ENCODE results near the gene C19orf47. TPM values are rescaled to one million over a fixed set of nuclear protein-coding genes. Genes with fewer than 3 reads are reported as not detected.

C19orf47 gene
- polyA plus RNA-seq, 1 experiment: 15.9 TPM

DNA sequence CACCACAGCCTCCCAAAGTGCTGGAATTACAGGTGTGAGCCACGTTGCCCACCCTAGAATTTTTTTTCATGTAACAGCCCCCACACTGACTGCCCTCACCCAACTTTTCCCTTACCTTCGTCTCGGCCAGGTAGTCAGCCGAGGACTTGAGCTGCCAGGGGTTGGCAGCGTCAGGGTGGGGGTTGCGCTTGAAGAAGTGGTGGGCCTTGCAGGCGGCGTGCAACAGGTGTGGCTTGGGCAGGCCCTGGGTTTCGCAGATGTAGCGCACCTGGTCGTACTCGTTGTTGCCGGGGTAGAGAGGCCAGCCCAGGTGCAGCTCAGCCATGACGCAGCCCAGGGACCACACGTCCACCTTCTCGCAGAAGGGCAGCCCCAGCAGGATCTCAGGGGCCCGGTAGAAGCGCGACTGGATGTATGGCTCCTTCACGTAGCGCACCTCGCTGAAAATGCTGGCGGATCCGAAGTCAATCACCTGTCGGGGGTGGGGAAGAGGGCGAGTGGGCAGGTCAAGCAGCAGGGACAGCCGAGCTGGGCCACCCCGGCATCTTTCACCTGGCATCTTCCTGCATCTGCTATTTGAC lies 35.6 kb upstream of the C19orf47 start:
- CTCF ChIA-PET: no interaction called here
- POLR2A ChIA-PET: interaction anchor here (0.9 kb wide), 1 partner anchor 13 kb away, joined by 4 read pairs; no protein-coding TSS in a partner anchor

DNA sequence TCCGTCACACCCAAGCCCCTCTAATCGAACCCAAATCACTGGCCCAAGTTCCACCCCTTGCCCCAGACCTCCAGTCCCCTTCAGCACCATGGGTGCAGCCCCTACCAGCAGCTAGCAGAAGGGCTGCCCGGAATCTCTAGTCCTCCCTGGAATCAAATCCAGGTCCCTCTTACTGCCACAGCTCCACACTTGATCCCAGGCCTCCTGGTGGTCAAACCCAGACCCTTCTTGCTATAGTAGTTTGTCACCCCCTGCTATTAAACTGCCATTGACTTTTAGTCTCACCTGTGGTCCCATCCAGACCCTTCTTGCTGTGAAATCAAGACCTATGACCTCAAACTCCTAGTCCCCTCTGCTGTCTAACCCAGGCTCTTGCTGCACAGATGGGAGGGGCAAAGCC lies 33.1 kb upstream of the C19orf47 start:
- CTCF ChIA-PET: no interaction called here

More for the DNA sequence above, 35.6 kb upstream of the C19orf47 start:
- H3K27ac ChIP-seq (ENCODE audit: low read depth, low read length): no peak overlapping the region
- H3K4me3 ChIP-seq (ENCODE audit: low read depth, low read length): no peak overlapping the region
- no peaks in the 10 kb centered on the region; the same call in 1 of the 2 replicates for H3K9me3 ChIP-seq (ENCODE audit: control insufficient read depth, insufficient read depth, low read length)
- no peak for DNase-seq (ENCODE audit: low read depth, low spot score)
- H3K27me3 ChIP-seq (ENCODE audit: control insufficient read depth, insufficient read depth, low read length): no peaks in the 10 kb centered on the region
- TF ChIP-seq, protein P1, sequence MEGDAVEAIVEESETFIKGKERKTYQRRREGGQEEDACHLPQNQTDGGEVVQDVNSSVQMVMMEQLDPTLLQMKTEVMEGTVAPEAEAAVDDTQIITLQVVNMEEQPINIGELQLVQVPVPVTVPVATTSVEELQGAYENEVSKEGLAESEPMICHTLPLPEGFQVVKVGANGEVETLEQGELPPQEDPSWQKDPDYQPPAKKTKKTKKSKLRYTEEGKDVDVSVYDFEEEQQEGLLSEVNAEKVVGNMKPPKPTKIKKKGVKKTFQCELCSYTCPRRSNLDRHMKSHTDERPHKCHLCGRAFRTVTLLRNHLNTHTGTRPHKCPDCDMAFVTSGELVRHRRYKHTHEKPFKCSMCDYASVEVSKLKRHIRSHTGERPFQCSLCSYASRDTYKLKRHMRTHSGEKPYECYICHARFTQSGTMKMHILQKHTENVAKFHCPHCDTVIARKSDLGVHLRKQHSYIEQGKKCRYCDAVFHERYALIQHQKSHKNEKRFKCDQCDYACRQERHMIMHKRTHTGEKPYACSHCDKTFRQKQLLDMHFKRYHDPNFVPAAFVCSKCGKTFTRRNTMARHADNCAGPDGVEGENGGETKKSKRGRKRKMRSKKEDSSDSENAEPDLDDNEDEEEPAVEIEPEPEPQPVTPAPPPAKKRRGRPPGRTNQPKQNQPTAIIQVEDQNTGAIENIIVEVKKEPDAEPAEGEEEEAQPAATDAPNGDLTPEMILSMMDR (IDR thresholded peaks at IDR 0.05; ENCODE audit: low read depth, low read length): no peak

DNA sequence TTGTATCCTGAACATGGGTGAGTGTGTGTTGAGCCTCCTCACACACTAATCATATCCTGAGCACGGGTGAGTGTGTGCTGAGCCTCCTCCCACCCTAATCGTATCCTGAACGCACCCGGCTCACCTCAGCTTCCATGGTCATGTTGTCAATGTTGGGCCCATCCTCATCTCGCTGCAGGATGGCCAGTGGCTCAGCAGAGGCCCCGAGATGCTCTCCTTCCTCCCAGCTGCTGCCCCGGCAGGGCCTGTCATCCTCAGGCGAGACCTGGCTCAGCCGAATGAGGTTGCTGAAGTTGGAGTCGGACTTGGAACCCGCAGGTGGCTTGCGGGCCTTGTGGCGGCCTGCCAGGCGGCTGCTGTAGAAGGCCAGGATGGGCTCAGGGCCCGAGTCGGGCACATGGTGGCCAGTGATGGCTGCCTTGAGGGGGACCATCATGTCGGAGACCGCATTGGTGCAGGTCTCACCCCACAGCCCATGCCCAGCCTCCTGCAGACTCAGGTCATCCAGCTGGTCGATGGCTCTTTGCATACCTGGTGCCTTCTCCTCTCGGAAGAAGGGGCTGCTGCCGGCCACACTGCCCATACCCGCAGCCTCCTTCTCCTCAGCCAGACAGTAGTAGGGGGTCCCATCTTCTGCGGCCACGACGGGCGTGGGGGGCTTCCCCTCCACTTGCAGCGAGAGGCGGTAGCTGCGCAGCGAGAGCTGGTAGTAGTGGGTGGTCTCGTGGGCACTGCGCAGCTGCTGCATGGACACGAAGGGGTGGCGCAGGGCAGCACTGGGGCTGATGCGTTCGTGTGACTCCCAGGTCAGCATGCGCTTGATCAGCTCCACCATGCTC lies 32.2 kb upstream of the C19orf47 start:
- no peak overlapping the region for H3K4me3 ChIP-seq (ENCODE audit: low read depth, low read length)
- H3K9me3 ChIP-seq (ENCODE audit: control insufficient read depth, insufficient read depth, low read length): no peaks in the 10 kb centered on the region; the same call in 1 of the 2 replicates
- H3K27me3 ChIP-seq (ENCODE audit: control insufficient read depth, insufficient read depth, low read length): no peaks in the 10 kb centered on the region
- ChIA-PET POLR2A (interaction anchor here (0.9 kb wide), 1 partner anchor 15 kb away, joined by 3 read pairs; no protein-coding TSS in a partner anchor), CTCF (no interaction called here)
- TF ChIP-seq, protein P1 (IDR thresholded peaks at IDR 0.05; ENCODE audit: low read depth, low read length): no peak
- no peak for DNase-seq (ENCODE audit: low read depth, low spot score)
- no peak overlapping the region for H3K27ac ChIP-seq (ENCODE audit: low read depth, low read length)

More for the DNA sequence above, 33.1 kb upstream of the C19orf47 start:
- no peak for DNase-seq (ENCODE audit: low read depth, low spot score)
- TF ChIP-seq, protein P1 (IDR thresholded peaks at IDR 0.05; ENCODE audit: low read depth, low read length): peak; percentile 24; the same call in 1 of the 2 replicates
- POLR2A ChIA-PET: interaction anchor here (0.9 kb wide), 1 partner anchor 16 kb away, joined by 3 read pairs; no protein-coding TSS in a partner anchor
- Histone ChIP-seq H3K27ac (ENCODE audit: low read depth, low read length) (no peak overlapping the region), H3K4me3 (ENCODE audit: low read depth, low read length) (no peak overlapping the region), H3K9me3 (ENCODE audit: control insufficient read depth, insufficient read depth, low read length) (no peaks in the 10 kb centered on the region; the same call in 1 of the 2 replicates), H3K27me3 (ENCODE audit: control insufficient read depth, insufficient read depth, low read length) (no peaks in the 10 kb centered on the region)

DNA sequence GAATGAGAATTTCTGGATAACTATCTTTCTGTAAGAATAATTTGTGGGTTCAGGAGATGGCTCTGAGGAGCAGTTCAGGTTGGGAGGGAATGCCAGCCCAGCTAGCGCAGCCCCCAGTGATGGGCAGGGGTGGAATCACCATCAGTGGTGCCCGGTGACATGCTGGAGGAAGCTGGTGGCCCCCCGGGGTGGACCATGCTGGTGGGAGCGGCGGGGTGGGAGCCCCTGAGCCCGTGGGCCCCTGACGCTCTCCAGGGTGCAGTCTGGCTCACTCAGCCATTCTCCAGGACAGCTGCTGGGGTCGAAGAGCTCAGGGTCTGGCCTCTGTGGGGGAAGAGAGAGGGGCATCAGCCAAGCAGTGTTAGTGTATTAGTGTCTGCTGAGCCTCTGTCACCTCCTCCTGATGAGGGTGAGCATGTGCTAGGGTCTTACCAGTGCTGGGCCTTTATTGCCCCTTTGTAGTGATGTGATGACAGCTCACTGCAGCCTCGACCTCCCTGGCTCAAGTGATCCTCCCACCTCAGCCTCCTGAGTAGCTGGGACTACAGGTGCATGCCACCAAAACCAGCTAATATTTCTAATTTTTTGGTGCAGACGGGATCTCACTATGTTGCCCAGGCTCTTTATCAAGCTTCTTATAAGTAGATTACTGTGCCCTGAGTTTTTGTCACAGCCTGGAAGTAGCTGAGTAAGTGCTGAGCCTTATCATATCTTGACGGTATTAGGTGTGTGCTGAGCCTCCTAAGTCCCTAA lies 31.4 kb upstream of the C19orf47 start:
- no peak overlapping the region for H3K27ac ChIP-seq (ENCODE audit: low read depth, low read length)
- no peak overlapping the region for H3K4me3 ChIP-seq (ENCODE audit: low read depth, low read length)
- TF ChIP-seq, protein P1 (IDR thresholded peaks at IDR 0.05; ENCODE audit: low read depth, low read length): no peak
- no peaks in the 10 kb centered on the region; the same call in 1 of the 2 replicates for H3K9me3 ChIP-seq (ENCODE audit: control insufficient read depth, insufficient read depth, low read length)
- no peaks in the 10 kb centered on the region for H3K27me3 ChIP-seq (ENCODE audit: control insufficient read depth, insufficient read depth, low read length)
- DNase-seq (ENCODE audit: low read depth, low spot score): no peak
- CTCF ChIA-PET: interaction anchor here (0.8 kb wide), 1 partner anchor 75 kb away, joined by 4 read pairs; no protein-coding TSS in a partner anchor
- POLR2A ChIA-PET: interaction anchor here (0.6 kb wide), 1 partner anchor 14 kb away, joined by 3 read pairs; no protein-coding TSS in a partner anchor

All from AG04450 (cell line).